HG02759 (cell line): ENCODE results near the gene HRC.
"Not testable (repeated sequence)": the region's sequence is repeated elsewhere in the genome, so short reads cannot be mapped to it uniquely, and the experiment has no call there.

Source experiments
- ATAC-seq: cut with Tn5 transposase; IDR thresholded peaks from one replicate; pipeline ENCODE4 v1.9.1; 2021; ENCODE audit warnings: mild to moderate bottlenecking, moderate library complexity; ENCODE audit not compliant: unreplicated experiment

The HRC gene

GRCh38 chr19:49155005-49155819 is at the start of gene HRC:
Gene HRC (minus strand): TSS chr19:49155396. CDS start chr19:49155237, 159 bp downstream.
- ATAC-seq, result no peak

GRCh38 chr19:49201042-49201441 is 45.8 kb upstream of the HRC start:
- ATAC-seq, result no peak

GRCh38 chr19:49200238-49200862 is 45.2 kb upstream of the HRC start:
- ATAC-seq, result no peak

GRCh38 chr19:49196527-49197240 is 41.5 kb upstream of the HRC start:
- ATAC-seq, result no peak

- no peak for ATAC-seq
Measured at GRCh38 chr19:49194408-49194807, 39.2 kb upstream of the HRC start.

- ATAC-seq, result no peak
Measured at GRCh38 chr19:49193822-49194394, 38.7 kb upstream of the HRC start.

- no peak for ATAC-seq
Measured at GRCh38 chr19:49190781-49191180, 35.6 kb upstream of the HRC start.

GRCh38 chr19:49189259-49189658 is 34.1 kb upstream of the HRC start:
- ATAC-seq, result no peak

- no peak for ATAC-seq
Measured at GRCh38 chr19:49188626-49189200, 33.5 kb upstream of the HRC start.

GRCh38 chr19:49186108-49186507 is 30.9 kb upstream of the HRC start:
- ATAC-seq, result no peak

GRCh38 chr19:49182848-49183375 is 27.7 kb upstream of the HRC start:
- no peak for ATAC-seq

- not testable (repeated sequence) for ATAC-seq
Measured at GRCh38 chr19:49182010-49182847, 27.0 kb upstream of the HRC start.

GRCh38 chr19:49180659-49181058 is 25.5 kb upstream of the HRC start:
- no peak for ATAC-seq

- no peak for ATAC-seq
Measured at GRCh38 chr19:49173198-49173597, 18.0 kb upstream of the HRC start.

GRCh38 chr19:49168421-49168820 is 13.2 kb upstream of the HRC start:
- ATAC-seq, result no peak

- ATAC-seq, result no peak
Measured at GRCh38 chr19:49167857-49168409, 12.7 kb upstream of the HRC start.

GRCh38 chr19:49165865-49166301 is 10.7 kb upstream of the HRC start:
- ATAC-seq, result no peak

GRCh38 chr19:49165111-49165750 is 10.0 kb upstream of the HRC start:
- no peak for ATAC-seq

- no peak for ATAC-seq
Measured at GRCh38 chr19:49161987-49162386, 6.8 kb upstream of the HRC start.
